GM19463 (cell line): Measurements from ENCODE around the gene LTC4S.

Source experiments
- ATAC-seq: cut with Tn5 transposase; IDR thresholded peaks from one replicate; pipeline ENCODE4 v1.9.1; 2021; ENCODE audit warnings: mild to moderate bottlenecking, moderate library complexity; ENCODE audit not compliant: unreplicated experiment

The LTC4S gene

DNA sequence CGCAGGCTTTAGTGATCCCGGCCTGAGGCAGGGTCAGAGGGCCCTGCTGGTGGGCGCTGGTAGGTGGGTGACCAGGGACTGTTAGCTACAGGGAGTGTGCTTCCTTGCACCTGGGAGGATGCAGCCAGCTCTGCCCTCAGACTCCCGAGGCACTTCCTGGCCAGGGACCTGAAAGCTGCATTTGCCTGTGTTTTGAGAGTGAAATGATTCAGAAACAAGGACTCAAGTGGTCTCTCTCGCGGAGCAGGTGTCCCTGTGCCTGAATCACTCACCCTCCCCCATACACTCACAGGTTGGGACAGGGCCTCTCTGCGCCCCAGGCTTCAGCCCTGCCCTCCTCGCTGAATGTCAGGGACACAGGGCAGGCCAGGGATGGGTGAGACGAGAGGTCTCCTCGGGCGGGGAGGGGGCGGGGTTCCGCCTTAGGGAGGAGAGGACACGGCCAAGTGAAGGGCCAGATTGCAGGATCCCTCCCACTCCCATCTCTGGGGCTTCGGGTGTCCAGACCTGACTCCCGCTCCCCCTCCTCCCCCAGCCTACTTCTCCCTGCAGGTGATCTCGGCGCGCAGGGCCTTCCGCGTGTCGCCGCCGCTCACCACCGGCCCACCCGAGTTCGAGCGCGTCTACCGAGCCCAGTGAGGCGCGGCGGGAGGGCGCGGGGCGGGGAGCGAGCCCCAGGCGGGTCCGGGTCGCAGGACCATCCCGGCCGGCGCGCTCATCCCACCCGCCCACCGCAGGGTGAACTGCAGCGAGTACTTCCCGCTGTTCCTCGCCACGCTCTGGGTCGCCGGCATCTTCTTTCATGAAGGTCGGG, 1.5 kb downstream of the LTC4S start:
- ATAC-seq, result peak; percentile 1

DNA sequence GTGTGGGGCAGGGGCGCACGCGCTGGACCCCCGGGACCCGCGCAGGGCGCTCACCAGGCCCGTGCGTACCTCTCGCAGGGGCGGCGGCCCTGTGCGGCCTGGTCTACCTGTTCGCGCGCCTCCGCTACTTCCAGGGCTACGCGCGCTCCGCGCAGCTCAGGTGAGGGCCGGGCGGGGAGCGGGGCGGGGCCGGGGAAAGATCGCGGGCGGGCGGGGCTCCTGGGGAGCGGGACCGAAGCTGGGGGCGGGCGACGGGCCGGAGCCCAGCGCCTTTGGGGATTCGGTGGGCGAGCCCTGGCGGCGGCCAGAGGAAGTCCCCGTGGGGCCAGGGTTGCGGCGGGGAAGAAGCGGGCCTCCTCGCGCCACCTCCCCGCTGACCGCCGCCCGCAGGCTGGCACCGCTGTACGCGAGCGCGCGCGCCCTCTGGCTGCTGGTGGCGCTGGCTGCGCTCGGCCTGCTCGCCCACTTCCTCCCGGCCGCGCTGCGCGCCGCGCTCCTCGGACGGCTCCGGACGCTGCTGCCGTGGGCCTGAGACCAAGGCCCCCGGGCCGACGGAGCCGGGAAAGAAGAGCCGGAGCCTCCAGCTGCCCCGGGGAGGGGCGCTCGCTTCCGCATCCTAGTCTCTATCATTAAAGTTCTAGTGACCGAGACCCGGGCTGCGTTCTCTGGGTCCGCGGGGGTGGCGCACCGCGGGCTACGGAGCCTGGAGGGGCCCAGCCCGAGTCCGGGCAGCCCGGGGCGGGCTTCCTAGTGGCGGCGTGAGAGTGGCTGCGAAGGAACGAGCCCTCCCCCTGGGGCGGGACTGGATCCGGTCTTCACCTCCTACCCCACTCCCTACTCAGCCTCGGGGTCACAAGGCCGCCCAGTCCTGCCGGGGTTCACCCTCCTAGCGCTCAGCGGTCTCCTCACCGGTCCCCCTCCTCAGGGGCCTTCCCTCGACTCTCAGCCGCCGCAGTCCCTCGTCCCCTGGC, 2.4 kb downstream of the LTC4S start:
- ATAC-seq, result peak; percentile 73

DNA sequence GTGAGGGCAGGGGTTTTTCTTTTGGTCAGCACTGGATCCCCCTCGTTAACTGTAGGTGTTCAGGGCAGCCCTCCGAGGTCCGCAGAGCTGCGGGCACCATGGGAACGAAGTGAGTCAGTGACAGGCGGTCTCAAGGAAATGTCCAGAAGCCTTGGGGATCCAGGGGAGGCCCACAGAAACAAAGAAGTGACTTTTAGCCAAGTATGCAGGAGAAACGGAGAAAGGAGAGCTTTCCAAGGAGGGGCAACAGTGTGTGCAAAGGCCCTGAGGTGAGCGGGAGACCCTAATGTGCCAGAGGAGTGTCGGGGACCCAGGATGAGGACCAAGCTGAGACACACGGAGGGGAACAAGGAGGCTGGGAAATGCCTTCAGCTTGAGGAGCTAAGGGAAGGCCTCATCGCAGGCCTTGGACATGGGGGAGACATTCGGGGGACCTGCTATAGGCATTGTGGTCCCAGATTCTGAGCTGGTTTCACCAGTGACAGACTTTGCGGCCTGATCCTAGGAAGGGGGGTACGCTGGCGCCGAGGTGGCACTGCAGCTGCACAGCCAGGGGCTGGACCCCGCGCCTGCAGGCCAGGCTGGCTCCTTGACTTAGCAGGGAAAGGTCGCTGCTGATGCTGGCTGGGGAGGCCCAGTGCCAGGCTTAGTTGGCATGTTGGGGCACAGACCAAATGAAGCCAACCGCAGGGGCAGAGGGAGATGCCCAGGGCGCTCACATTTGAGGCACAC, 3.3 kb downstream of the LTC4S start:
- ATAC-seq, result no peak

DNA sequence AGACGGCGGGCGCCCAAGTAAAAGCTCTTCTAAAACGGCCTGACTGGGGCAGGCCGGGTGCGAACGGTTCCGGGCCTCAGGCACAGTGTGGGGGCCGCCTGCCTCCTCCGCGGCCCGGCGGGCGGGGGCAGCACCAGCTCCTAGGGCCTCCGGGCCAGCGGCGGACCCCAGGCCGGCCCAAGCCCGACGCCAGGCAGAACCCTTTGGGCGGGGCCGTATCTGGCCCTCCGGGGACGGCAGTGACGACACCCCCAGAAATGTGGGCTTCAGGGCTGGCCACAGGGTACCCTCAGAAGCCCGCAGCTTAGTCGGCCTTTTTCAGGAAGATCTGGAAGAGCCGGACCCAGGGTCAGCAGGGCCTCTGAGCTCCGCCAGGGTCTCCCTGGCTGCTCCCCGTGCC, 4.0 kb downstream of the LTC4S start:
- no peak for ATAC-seq

DNA sequence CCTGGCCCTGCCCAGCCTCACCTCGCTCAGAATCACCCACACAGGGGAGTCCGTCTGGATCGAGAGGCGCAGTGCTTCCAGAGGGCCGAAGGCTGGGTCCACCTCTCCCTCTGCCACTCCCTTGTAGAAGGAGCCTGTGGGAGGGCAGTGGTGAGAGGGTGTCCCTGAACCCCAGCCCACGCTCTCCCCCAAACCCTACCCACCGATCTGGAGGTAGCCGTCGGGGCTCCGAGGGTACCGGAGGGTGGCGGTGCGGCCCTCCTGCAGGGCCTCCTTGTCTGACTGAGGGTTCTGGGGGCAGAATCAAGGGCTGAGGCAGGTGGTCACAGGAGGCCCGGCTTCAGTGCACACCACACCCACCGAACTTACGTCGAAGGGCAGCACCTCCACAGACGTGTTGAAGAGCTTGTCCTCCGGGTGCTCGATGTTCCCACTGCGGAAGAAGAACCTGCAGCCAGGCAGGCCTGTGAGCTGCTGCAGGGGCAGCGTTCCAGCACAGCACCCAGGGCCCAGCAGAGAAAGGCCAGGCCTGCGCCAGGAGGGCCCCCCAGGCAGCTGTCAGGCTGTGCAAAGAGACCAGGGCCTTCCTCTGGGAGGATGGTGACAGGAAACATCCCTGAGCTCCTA, 4.5 kb downstream of the LTC4S start:
- ATAC-seq, result no peak

DNA sequence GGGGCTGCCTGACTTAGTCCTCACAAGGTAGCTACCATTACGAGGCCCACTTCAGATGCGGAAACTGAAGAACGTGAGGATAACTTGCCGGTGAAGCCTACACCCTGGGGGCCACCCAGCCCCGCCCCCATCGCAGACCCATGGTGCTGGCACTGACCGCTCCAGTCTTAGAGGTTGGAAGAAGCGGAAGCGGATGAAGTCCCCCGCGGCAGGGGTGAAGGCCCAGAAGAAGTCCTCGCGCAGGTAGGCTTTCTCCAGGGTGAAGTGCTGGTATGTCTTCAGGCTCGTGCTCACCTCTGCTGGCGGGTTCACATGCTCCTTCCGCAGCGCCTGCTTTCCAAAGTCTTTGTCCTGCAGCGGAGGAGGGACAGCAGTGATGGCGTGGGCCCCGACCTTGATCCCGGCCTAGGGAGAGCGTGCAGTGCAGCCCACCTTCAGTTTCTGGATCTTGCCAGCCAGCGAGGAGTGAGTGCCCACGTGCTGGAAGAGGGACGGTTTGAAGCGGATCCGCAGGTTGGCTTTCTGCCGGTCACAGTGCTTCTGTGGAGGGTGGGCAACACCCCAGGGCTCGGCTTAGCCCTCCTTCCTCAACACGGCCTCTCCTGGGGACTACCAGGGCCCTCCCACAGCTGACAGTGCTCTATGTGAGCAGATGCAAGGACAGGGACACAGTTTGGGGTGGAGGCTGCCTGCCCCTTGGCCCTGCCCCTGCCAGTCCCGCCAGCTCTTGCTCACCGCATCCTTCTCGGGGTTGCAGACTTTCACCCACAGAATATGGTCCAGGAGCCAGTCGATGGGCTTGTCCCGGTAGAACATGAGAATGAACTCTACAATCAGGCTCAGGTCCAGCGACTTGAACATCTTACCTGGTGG, 5.2 kb downstream of the LTC4S start:
- ATAC-seq, result no peak

DNA sequence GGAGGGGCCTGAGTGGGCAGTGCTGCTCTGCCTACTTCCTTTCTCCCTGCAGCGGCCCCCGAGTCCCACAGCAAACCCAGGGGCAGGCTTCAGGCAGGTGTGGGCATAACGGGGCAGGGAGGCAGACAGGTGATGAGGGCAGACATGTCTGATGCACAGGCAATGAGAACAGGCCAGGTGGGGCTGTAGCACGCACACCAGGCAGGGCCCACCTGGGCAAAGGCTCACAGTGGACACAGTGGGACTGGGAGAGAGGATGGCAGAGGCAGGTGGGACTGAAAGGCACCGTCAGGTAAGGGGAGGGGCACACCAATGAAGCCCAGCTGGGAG, 5.8 kb downstream of the LTC4S start:
- no peak for ATAC-seq

DNA sequence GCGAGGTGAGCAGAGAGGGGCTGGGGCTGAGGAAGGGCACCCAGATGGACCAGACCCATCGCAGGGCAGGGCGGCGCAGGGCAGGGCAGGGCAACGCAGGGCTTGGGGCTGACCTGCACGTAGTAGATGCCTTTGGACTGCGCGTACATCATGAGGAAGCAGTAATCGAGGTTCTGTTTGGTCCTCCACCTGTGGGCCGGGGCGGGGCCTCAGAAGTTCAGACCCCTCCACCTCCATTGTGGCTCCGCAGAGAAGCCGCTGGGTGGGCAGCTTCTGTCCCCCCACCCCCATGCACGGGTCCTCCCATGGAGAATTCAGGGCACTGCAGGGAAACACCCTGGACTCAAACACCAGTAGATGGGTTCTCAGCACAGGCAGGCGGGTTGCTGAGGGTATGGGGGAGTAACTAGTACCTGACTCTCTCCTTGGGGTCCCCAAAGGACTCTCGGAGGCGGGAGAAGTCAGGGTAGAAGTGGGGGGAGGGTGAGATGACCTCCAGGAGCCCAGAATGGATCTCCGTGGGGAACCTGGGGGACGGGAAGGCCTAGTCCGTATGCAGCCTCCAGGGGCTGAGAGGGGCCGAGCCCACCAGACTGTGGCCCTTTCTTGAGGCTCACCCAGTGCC, 6.4 kb downstream of the LTC4S start:
- ATAC-seq, result no peak

DNA sequence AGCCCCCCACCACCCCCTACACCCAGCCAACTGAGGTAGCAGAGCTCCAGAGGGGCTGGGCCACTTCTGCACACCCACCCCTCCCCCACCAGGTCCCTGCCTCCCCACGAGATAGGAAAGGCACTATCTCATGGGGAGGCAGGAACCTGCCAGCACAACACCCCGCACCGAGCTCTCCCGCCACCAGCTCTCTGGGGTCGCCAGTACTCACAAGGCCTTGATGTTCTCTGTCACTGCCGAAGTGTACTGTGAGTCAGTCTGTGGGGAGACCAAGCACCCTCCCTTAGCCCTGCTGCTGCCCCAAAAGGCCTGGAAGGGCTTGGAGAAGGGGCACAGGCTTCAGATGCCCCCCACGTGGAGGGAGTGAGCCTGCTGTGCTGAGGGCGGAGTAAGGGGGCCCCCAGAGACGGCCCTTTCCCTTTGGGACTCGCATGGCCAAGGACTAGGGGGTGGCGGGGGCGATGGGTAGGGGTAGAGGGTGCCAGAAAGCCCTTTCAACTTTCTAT, 7.0 kb downstream of the LTC4S start:
- no peak for ATAC-seq

DNA sequence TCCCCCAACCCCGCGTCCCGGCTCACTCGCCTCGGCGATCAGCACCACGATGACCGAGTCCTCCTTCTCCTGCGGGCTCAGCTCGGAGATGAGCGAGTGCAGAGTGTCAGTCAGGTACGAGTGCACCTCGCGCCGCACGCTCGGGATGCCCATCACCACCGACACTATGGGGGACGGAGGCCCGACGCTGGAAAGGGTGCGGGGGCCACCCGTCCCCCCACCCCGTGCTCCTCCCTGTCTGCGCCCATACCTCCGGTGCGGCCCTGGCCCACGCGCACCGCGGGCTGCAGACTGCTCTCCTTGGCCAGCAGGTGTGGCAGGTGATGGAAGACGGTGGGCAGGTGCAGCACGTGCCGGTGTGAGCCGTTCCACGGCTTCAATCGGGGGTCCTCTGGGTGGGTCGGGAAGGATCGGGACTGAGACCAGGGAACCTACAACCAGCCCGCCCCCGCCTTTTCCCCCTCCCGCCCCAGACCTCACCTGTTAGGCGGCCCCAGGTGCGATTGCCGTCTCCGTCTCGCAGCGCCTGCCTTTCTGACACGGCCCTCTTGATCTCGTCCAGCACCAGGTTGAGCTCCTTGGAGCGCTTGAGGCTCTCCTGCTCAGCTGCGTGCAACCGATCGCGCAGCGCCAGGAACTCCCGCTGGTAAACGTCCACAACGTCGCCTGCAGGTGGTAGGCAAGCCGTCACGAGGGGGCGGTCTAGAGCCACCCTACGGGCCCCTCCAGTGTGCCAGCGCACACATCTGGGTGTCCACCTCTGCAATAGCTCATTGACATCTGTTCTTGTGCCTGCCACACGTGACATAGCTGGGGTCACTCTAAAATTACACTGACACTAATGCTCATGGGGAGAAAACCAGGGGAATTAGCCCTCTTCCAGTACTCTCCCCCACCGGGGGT, 7.8 kb downstream of the LTC4S start:
- ATAC-seq, result peak; percentile 38

DNA sequence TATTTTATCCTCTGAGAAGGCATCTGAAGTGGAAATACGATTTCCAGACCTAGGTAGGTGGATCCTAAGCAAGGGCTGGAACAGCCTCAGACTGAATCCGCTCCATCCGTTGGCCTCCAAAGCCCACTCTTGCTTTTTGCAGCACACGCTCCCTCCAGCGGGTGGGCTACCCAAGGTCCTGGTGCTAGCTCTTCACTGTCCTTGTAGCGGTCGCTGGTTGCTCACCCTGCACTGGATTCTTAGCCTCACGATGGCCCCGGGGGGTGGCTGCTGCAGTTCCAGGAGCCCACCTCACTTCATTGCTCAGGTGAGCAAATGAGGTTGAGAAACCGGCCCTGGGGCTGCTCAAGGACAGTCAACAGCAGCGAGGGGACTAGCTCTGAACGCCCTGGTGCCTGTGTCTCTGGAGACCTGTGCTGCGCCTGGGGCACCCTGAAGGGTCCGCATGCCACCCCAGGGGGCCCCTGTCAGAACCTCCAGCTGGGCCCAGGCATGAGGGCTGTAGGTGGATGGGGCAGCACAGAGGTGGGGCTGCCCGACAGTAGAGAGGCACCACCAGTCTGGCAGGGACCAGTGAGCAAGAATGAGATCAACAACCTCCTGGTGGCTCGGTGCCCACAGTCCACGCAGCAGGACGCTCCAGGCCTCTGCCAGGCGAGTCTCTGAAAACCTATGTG, 8.6 kb downstream of the LTC4S start:
- no peak for ATAC-seq

DNA sequence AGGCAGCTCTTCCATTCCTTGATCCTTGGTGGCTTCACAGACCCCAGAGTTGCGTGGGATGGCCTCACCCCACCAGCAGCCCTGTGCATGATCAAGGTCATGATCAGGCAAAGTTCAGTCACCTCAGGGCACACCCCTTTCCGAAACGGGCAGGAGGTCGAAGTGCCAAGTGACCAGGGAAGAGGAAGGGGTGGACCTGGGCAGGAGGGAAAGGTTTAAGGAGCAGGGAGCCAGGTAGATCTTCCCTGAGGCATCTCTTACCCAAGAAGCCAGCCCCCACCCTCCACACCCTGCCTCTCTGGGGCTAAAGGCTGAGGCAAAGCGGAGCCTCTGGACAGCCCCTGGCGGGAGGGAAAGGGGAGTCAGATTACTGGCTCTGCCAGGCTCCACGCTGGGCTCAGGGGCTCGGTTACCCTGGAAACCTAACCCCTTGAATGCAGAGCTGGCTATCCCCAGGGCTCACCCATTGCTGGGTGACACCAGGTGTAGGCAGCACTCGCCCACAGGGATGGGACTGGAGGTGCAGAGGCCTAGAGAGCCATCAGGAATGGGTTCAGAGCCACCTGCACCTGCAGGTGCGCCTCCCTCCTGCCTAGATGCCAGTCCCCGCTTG, 9.3 kb downstream of the LTC4S start:
- no peak for ATAC-seq

DNA sequence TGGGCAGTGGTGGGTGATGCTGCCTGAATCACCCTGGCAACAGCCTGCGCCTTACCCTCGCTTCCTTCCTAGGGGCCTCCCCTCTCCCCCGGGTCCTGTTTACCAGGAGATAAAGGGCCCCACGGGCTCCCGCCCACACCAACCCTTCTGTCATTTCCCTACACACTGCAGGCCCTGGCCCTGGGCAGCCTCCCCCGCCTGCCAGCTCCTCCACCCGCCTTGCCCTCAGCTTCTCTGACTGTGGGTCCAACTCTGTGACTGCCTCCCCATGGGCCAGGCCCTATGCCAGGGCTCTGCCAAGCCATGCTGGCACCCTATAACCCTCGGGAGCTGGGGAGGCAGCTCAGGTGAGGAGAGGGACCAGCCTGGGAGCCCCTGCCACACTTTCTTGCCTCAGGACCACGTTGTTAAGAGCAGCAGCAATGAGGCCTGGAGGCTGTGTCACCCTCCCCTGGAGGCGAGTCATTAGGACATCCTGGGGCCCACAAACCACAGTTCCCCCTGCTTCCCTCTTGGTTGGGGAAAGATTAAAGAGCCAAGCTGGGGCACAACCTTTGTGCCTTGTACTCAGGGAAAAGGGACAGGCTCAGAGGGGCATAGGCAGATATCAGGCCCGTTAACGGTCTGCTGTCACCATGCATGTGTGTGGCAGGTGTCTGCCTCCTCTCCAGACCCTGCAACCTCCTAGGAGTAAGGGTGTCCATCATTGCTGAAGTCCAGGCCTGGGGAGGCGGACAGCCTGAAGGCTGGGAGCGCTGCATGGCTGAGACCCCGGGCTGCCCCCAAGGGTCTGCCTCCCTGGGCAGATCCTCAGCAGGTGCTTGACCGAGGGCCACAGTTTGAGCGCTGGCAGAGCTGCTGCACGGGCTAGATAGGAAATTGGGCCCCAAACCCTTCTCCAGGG, 10.1 kb downstream of the LTC4S start:
- no peak for ATAC-seq

DNA sequence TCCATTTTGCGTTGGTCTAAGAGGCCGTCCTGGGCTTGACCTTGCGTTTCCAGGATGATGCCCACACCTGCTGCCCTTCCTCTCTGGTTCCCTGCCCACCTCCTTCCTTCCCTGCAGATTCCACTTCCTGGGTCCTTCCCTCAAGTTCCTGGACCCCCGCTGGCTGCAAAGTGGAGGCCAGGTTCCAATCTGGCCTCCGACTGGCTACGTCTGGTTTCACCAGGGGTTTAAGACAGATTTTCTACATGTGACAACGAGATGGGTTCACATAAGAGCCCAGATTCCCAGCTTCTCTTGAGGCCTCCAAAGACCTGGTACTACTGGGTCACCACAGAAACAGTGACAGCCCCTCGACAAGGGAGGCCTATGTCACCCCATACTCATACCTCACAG, 10.8 kb downstream of the LTC4S start:
- ATAC-seq, result no peak

DNA sequence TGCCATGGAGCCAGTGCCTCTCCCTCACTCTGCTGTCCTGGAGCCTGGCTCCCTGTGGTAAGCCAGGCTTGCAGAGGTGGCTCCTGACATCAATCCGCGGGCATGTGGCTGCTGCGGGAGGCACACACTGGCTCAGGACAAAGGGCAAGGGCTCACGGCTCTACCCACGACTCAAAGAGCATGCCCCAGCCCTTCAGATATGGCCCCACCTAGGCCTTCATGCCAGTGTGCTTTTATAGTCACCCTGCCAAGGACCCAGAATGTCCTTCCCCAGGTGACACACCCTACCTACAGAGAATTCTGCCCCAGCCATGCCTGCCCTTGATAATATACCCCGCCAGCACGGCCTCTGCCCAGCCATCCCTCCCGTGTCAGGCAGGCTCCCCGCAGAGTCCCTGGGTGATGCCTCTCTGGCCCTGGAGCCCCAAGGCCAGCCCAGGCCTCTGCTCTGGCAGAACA, 11.3 kb downstream of the LTC4S start:
- ATAC-seq, result no peak

DNA sequence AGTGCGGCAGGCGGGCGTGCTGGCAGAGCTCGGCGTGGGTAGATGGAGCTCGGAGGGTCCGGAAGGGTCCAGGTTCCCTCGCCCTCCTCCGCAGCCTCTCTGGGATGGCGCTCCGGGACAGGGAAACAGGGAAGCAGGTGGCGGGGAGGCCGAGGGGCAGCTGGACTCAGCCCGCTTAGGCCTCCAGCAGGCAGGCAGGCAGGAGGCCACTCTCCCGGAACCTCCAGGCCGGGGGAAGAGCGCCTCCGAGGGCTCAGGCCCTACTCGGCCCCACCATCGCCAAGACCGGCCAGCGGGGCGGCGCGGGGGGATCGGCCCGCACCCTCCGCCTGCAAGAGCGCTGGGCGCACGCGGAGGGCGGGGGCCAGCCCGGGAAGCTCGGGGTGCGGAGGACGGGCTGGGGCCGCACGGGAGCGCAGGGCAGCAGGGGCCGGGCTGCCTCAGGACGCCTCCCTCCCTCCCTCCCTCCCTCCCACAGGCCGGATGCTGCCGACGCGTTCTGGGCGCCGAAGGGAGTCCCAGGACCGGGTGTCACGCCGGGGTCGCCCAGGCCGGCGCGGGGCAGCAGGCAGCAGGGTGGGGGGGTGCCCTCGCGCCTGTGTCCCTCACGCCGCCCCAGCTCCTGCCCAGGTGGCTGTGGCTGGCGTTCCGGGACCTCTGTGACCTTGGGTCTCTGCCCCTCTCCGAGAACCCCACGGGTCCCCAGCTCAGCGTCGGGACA, 11.9 kb downstream of the LTC4S start:
- peak; percentile 26 for ATAC-seq
